Glutamatergic neuron (in vitro differentiated cells): ENCODE results near the gene DLEU7. TPM values are rescaled to one million over a fixed set of nuclear protein-coding genes. Genes with fewer than 3 reads are reported as not detected.

Experiments
- DNase-seq: peaks from one replicate; pipeline ENCODE4 v3.0.0; 2022
- H3K27ac Mint-ChIP-seq: one replicate; pipeline ENCODE4 v1.8.0; 2020; ENCODE audit warnings: mild to moderate bottlenecking, mixed read lengths, inconsistent platforms; ENCODE audit not compliant: unreplicated experiment
- H3K27me3 Mint-ChIP-seq: one replicate; pipeline ENCODE4 v1.8.0; 2020; ENCODE audit warnings: mild to moderate bottlenecking, moderate library complexity, mixed read lengths, inconsistent platforms; ENCODE audit not compliant: unreplicated experiment
- H3K36me3 Mint-ChIP-seq: one replicate; pipeline ENCODE4 v1.8.0; 2020; ENCODE audit warnings: mild to moderate bottlenecking, mixed read lengths, inconsistent platforms; ENCODE audit not compliant: unreplicated experiment
- H3K4me1 Mint-ChIP-seq: one replicate; pipeline ENCODE4 v1.8.0; 2020; ENCODE audit warnings: mild to moderate bottlenecking, low read depth, mixed read lengths, inconsistent platforms; ENCODE audit not compliant: unreplicated experiment
- H3K4me3 Mint-ChIP-seq: one replicate; pipeline ENCODE4 v1.8.0; 2020; ENCODE audit warnings: mild to moderate bottlenecking, mixed read lengths, inconsistent platforms; ENCODE audit not compliant: unreplicated experiment
- H3K9me3 Mint-ChIP-seq: one replicate; pipeline ENCODE4 v1.8.0; 2020; ENCODE audit warnings: mild to moderate bottlenecking, moderate library complexity, mixed read lengths, inconsistent platforms; ENCODE audit not compliant: unreplicated experiment
- CTCF ChIP-seq: fragments of 200-600 bp; sonication (generic); IDR thresholded peaks from one replicate; pipeline ENCODE4 v1.5.0; 2021; ENCODE audit not compliant: partially characterized antibody, unreplicated experiment
- total RNA-seq: library from RNA; stranded (reverse); fragmentation: NEBNext Ultra II Directional; extraction: Animal tissue kit (Norgen Biotek cat#: 25700); gene quantifications from one replicate; pipeline ENCODE4 v1.2.1, GENCODE V29; 2021; ENCODE audit not compliant: unreplicated experiment

The DLEU7 gene
- total RNA-seq, 1 donor from 2014 or later = 2.3 TPM

GRCh38 chr13:50840284-50840683 is 3.2 kb downstream of the DLEU7 start:
- peak overlapping the region; percentile 5 for H3K4me3 Mint-ChIP-seq

GRCh38 chr13:50839828-50840227 is 3.7 kb downstream of the DLEU7 start:
- no peak for TF ChIP-seq CTCF
- Mint-ChIP-seq H3K9me3 (peaks cover 2% of the 10 kb centered on the region), H3K27me3 (peaks cover 2% of the 10 kb centered on the region), H3K27ac (no peak overlapping the region), H3K4me1 (peaks cover 27% of the 10 kb centered on the region), H3K4me3 (no peak overlapping the region), H3K36me3 (no peaks in the 10 kb centered on the region)
- no peak for DNase-seq

More at GRCh38 chr13:50840284-50840683, 3.2 kb downstream of the DLEU7 start:
- DNase-seq = no peak
- Mint-ChIP-seq H3K9me3 (peaks cover 2% of the 10 kb centered on the region), H3K27ac (no peak overlapping the region), H3K27me3 (peaks cover 2% of the 10 kb centered on the region), H3K36me3 (no peaks in the 10 kb centered on the region), H3K4me1 (peaks cover 27% of the 10 kb centered on the region)
- no peak for TF ChIP-seq CTCF

GRCh38 chr13:50838701-50839100 is 4.8 kb downstream of the DLEU7 start:
- no peak for TF ChIP-seq CTCF
- Mint-ChIP-seq H3K4me3 (no peak overlapping the region), H3K36me3 (no peaks in the 10 kb centered on the region), H3K27ac (no peak overlapping the region), H3K9me3 (peaks cover under 1% of the 10 kb centered on the region), H3K4me1 (peaks cover 22% of the 10 kb centered on the region), H3K27me3 (peaks cover 2% of the 10 kb centered on the region)
- no peak for DNase-seq

GRCh38 chr13:50838031-50838430 is 5.5 kb downstream of the DLEU7 start:
- peaks cover 2% of the 10 kb centered on the region for H3K27me3 Mint-ChIP-seq
- H3K4me1 Mint-ChIP-seq = peaks cover 21% of the 10 kb centered on the region
- no peak overlapping the region for H3K27ac Mint-ChIP-seq
- TF ChIP-seq CTCF = no peak
- no peak for DNase-seq
- peaks cover 5% of the 10 kb centered on the region for H3K36me3 Mint-ChIP-seq
- H3K9me3 Mint-ChIP-seq = no peaks in the 10 kb centered on the region
- no peak overlapping the region for H3K4me3 Mint-ChIP-seq

GRCh38 chr13:50831512-50831911 is 12.0 kb downstream of the DLEU7 start:
- peaks cover 1% of the 10 kb centered on the region for H3K9me3 Mint-ChIP-seq
- H3K4me1 Mint-ChIP-seq = no peaks in the 10 kb centered on the region
- H3K27ac Mint-ChIP-seq = no peak overlapping the region
- TF ChIP-seq CTCF = no peak
- no peak overlapping the region for H3K4me3 Mint-ChIP-seq
- DNase-seq = no peak
- peaks cover 2% of the 10 kb centered on the region for H3K27me3 Mint-ChIP-seq
- peaks cover 8% of the 10 kb centered on the region for H3K36me3 Mint-ChIP-seq
